T-helper 1 cell (primary cell): ENCODE measurements around the gene PHF11.

Experiments
- DNase-seq, 5 donors: peaks; one replicate each; pipeline ENCODE4 v3.0.0-alpha.2; 2012 to 2020

The PHF11 gene

GRCh38 chr13:49498206-49498605 lies 2.5 kb downstream of the PHF11 start:
- DNase-seq: peak in 1 of 5 donors; percentile 70

GRCh38 chr13:49499889-49500660 lies 4.3 kb downstream of the PHF11 start:
- peak in 1 of 5 donors; percentile 33 for DNase-seq

GRCh38 chr13:49502954-49503353 lies 7.2 kb downstream of the PHF11 start:
- no peak for DNase-seq

- no peak for DNase-seq
Observed at GRCh38 chr13:49503951-49504350, 8.2 kb downstream of the PHF11 start.

GRCh38 chr13:49512578-49512977 lies 16.8 kb downstream of the PHF11 start:
- DNase-seq: no peak

GRCh38 chr13:49516467-49516866 lies 20.7 kb downstream of the PHF11 start:
- no peak for DNase-seq

- DNase-seq: no peak
Observed at GRCh38 chr13:49517461-49517860, 21.7 kb downstream of the PHF11 start.

- DNase-seq: no peak
Observed at GRCh38 chr13:49521224-49521623, 25.5 kb downstream of the PHF11 start.

GRCh38 chr13:49524740-49525501 lies 29.2 kb downstream of the PHF11 start:
- DNase-seq: no peak

- no peak for DNase-seq
Observed at GRCh38 chr13:49527123-49527522, 31.4 kb downstream of the PHF11 start.

- DNase-seq: no peak
Observed at GRCh38 chr13:49528161-49528560, 32.4 kb downstream of the PHF11 start.

GRCh38 chr13:49530457-49530856 lies 34.7 kb downstream of the PHF11 start:
- DNase-seq: no peak

- DNase-seq: no peak
Observed at GRCh38 chr13:49532593-49532992, 36.8 kb downstream of the PHF11 start.

- DNase-seq: no peak
Observed at GRCh38 chr13:49533011-49533410, 37.3 kb downstream of the PHF11 start.

- DNase-seq: no peak
Observed at GRCh38 chr13:49533591-49534269, 38.0 kb downstream of the PHF11 start.

GRCh38 chr13:49536144-49536873 lies 40.6 kb downstream of the PHF11 start:
- no peak for DNase-seq

GRCh38 chr13:49538404-49538803 lies 42.7 kb downstream of the PHF11 start:
- no peak for DNase-seq

GRCh38 chr13:49539313-49539712 lies 43.6 kb downstream of the PHF11 start:
- DNase-seq: no peak

GRCh38 chr13:49539746-49540145 lies 44.0 kb downstream of the PHF11 start:
- DNase-seq: no peak

- peak in 1 of 5 donors; percentile 42 for DNase-seq
Observed at GRCh38 chr13:49540552-49540951, 44.8 kb downstream of the PHF11 start.

- no peak for DNase-seq
Observed at GRCh38 chr13:49543656-49544055, 47.9 kb downstream of the PHF11 start.

GRCh38 chr13:49545661-49546060 lies 49.9 kb downstream of the PHF11 start:
- no peak for DNase-seq

- no peak for DNase-seq
Observed at GRCh38 chr13:49546561-49546960, 50.8 kb downstream of the PHF11 start.
